DND-41 (cell line): Measurements from ENCODE around the gene TMSB10.

Experiments
- CTCF ChIP-seq: IDR thresholded peaks from 2 replicates; pipeline ENCODE4 v1.5.1; 2012; ENCODE audit warnings: borderline replicate concordance, low read length, moderate library complexity, mild to moderate bottlenecking; ENCODE audit not compliant: poor library complexity, severe bottlenecking; ENCODE audit errors: extremely low read depth
- EZH2 ChIP-seq: IDR thresholded peaks from 3 replicates; pipeline ENCODE4 v1.6.1; 2012; ENCODE audit warnings: borderline replicate concordance, low read depth, mild to moderate bottlenecking, moderate library complexity, low read length, inconsistent platforms; ENCODE audit not compliant: severe bottlenecking

GRCh38 chr2:84911135-84911678 is 5.8 kb downstream of the TMSB10 start:
- TF ChIP-seq CTCF (no peak), EZH2 (no peak)
